A549 treated with Mapracorat at 1 μM for 4 hours (cell line): ENCODE results near the gene PDCD11. TPM values are rescaled to one million over a fixed set of nuclear protein-coding genes. Genes with fewer than 3 reads are reported as not detected.

Source experiments
- total RNA-seq: library from RNA; stranded (reverse); fragments of 200-300 nt; extraction: Qiagen RNA extraction; gene quantifications from 5 replicates; pipeline ENCODE4 v1.2.3, GENCODE V29; 2022

The PDCD11 gene, protein sequence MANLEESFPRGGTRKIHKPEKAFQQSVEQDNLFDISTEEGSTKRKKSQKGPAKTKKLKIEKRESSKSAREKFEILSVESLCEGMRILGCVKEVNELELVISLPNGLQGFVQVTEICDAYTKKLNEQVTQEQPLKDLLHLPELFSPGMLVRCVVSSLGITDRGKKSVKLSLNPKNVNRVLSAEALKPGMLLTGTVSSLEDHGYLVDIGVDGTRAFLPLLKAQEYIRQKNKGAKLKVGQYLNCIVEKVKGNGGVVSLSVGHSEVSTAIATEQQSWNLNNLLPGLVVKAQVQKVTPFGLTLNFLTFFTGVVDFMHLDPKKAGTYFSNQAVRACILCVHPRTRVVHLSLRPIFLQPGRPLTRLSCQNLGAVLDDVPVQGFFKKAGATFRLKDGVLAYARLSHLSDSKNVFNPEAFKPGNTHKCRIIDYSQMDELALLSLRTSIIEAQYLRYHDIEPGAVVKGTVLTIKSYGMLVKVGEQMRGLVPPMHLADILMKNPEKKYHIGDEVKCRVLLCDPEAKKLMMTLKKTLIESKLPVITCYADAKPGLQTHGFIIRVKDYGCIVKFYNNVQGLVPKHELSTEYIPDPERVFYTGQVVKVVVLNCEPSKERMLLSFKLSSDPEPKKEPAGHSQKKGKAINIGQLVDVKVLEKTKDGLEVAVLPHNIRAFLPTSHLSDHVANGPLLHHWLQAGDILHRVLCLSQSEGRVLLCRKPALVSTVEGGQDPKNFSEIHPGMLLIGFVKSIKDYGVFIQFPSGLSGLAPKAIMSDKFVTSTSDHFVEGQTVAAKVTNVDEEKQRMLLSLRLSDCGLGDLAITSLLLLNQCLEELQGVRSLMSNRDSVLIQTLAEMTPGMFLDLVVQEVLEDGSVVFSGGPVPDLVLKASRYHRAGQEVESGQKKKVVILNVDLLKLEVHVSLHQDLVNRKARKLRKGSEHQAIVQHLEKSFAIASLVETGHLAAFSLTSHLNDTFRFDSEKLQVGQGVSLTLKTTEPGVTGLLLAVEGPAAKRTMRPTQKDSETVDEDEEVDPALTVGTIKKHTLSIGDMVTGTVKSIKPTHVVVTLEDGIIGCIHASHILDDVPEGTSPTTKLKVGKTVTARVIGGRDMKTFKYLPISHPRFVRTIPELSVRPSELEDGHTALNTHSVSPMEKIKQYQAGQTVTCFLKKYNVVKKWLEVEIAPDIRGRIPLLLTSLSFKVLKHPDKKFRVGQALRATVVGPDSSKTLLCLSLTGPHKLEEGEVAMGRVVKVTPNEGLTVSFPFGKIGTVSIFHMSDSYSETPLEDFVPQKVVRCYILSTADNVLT (N-terminal part only)
- total RNA-seq, result 30.4 to 42.4 TPM (median 39.2 TPM) in 5 replicates

DNA sequence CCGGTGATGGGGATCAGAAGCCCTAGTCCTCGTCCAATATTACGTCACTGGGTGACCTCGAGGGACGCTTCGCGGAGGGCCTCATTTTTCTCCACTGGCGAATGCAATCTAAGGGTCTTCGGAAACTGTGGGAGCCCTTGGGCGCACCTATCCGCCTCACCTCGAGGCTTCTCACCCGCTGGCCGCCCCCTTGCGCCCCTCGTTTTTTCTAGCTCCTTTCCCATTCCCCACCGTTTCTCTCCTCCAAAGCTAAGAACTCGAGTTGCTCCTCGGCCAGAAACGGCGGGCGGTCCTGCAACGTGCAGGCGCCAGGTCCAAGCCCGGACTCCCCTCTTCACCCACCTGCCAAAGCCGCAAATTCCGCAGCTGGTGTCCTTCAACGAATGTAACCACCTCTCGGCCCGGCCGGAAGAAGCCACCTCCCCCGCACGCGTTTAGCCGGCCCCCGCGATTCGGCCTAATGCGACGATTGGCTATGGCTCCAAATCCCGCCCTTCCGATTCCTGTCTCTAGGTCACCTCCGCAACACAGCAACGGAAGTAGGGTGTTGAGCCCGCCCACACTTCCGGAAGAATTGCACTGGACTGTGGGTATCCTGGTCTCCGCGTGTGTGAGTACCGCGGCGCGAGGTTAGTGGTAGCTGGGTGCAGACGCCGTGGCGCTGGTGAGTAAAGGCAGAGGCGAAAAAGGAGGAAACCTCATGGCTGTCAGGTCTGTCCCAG lies at the start of gene PDCD11, which contains the start of gene ATP5MK:
TSS of gene PDCD11 (plus strand) at position 560 of the 722 bp plus-strand sequence. CDS start 1,801 bp downstream, outside the sequence.
TSS of gene ATP5MK (minus strand) at position 409 of the 722 bp plus-strand sequence. CDS start 4,018 bp downstream, outside the sequence.

DNA sequence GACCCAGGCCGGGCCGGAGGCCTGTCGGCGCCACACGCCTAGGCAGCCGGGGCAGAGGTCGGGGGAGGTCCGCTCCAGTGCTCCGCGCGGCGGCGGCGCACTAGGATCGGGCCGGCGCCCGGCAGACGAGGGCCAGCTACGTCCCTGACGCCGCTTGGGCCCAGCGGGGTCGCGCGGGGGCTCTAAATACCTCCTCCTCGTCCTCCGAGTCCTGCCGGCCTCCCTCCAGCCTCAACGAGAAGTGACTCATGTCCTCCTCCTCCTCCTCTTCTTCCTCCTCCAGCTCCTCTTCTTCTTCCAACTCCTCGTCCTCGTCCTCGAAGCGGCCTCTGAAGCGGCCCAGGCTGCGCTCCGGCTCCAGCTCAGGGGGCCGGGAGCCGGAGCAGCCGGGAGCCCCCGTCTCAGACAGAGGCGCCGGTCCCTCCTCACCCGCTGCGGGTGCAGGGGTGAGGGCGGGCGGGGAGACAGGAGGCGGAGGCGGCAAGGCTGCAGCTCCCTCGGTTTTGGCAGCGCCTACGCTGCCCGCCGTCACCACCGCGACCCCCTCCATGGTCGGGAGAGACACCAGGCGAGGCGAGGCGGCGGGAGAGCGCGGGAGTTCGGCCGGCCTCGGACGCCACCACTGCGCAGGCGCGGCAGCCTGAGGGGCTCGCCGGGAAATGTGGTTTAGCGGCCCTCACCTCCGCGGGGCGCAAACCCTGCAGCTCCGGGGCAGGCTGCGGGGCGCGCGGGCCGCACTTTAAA lies 45.7 kb upstream of the PDCD11 start, which contains the start of gene PCGF6:
TSS of gene PCGF6 (minus strand) at position 624 of the 744 bp plus-strand sequence. CDS start at position 550, 74 bp downstream.

DNA sequence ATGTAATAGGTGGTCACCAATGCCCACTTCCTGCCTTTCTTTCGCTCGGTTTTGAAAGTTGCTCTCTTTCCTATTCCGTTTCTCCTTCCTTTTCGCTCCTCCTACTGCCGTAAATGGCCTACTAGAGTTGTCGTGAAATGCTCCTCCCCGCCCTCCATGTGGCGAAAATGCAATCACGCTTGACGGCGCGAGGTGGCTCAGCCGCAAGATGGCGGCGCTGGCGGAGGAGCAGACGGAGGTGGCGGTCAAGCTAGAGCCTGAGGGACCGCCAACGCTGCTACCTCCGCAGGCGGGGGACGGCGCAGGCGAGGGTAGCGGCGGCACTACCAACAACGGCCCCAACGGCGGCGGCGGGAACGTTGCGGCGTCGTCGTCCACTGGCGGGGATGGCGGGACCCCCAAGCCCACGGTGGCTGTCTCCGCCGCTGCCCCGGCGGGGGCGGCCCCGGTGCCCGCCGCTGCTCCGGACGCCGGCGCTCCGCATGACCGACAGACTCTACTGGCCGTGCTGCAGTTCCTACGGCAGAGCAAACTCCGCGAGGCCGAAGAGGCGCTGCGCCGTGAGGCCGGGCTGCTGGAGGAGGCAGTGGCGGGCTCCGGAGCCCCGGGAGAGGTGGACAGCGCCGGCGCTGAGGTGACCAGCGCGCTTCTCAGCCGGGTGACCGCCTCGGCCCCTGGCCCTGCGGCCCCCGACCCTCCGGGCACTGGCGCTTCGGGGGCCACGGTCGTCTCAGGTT lies 28.5 kb upstream of the PDCD11 start, which contains the start of gene TAF5:
TSS of gene TAF5 (plus strand) at position 195 of the 737 bp plus-strand sequence. CDS start at position 209, 14 bp downstream.

DNA sequence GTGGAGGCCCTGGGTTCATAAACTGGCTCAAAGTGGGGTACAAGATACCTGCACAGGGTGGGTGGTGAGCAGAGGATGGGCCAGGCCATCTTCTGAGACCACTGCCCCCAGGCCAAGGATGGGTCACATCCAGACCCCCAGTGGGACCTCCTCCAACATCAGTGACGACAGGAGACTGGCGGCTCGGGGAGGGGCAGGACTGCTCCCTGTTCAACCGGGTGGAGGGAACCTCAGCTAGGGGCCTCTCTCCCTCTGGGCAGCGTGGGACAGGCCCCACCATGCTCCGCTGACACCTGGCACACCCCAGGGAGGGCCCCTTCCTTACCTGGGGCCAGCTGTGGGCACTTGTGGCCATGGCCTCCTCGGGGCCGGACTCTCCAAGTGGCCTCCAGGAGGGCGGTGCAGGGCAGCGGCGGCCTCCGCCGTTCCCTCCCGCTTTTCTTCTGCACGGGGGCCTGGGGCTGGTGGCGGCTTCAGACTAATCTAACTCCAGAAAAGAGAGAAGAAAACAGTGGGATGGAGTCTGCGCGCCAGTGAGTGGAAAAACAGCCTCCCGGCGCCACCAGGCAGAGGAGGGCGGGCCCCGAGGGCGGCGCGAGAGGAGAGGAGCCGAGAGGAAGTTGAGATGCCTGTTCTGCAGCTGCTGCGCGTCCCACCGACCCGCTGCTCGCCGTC lies 55.5 kb downstream of the PDCD11 start, which contains the start of gene CALHM2:
TSS of gene CALHM2 (minus strand) at position 540 of the 675 bp plus-strand sequence. CDS start 2,429 bp downstream, outside the sequence.

DNA sequence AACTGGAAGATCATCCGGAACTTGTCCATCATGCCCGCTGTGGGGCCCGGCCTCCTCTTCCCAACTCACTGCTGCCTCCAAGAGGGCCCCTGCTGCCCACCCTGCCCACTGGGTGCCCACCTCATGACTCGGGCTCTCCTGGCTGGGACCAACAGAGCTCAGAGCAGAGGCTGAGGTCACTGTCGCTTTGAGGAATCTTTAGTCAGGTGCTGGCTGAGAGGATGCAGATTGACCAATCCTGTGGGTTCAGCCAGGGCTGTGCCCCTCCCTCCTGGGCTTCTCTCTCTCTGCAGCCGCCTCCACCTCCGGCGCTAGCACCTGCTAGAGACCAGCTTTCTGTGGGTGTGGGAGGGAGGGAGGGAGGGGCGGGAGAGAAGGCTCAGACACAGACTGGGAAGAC lies 62.3 kb downstream of the PDCD11 start, which contains the start of gene CALHM1:
TSS of gene CALHM1 (minus strand) at position 181 of the 400 bp plus-strand sequence. CDS start at position 32, 149 bp downstream.

DNA sequence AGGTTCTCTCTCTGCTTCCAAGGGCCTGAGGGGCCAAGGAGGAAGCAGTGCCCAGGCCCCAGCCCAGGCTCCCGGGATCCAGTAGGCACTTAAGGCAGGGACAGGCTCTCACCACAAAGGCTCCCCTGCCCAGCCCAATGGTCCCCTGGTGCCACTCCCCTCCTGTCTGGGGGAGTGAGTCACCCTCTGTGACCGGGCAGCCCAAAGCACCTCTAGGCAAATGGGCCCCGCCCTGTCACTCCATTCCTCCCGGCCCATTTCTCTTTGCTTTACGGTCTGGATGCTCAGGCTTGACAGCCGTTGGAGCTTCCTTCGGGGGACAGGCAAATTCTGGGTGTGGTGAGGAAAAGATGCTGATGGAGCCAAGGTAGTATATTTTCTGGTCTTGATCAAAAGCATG lies 82.7 kb downstream of the PDCD11 start, which contains the start of gene CALHM3:
TSS of gene CALHM3 (minus strand) at position 106 of the 400 bp plus-strand sequence. CDS start 208 bp downstream, outside the sequence.

DNA sequence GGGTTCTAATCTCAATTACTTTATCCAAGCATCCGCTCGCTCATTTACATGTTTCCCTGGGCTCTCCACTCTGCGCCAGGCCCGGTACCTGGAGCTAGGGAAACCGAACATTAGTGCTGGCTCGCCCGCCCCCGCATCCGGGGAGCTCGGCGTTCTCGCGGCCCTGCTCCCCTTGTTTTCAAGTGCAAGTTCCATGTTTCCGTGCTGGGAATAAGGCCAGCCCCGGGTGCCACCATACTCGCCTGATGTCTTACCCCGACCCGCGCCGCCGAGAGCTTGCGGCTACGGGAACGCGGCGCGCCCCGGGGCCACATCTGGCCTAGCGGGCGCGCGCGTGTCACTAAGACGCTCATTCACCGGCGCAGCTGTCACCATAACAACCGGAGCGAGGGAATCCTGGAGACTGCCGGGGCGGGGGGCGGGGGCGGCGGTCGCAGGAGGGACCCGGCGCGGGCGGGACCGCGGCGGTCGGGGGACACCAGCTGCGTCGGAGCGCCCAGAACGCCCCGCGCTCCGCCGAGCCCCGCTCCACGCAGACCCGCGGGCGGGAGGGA lies 97.0 kb downstream of the PDCD11 start, which contains the start of gene NEURL1:
TSS of gene NEURL1 (plus strand) at position 344 of the 554 bp plus-strand sequence. CDS start 683 bp downstream, outside the sequence.

Other genes starting within 250 kb of the PDCD11 start
- gene NT5C2, start 203.4 kb upstream of the PDCD11 start, total RNA-seq, result 67.7 to 76.0 TPM (median 72.3 TPM) in 5 replicates
- 0.07 TPM in 1 of 5 replicates, not detected in the others for gene RPEL1, start 150.7 kb upstream of the PDCD11 start, total RNA-seq
- 18.3 to 27.6 TPM (median 21.0 TPM) in 5 replicates for gene INA, start 119.5 kb upstream of the PDCD11 start, total RNA-seq
- 11.2 to 11.9 TPM (median 11.5 TPM) in 5 replicates for gene PCGF6, start 45.5 kb upstream of the PDCD11 start, total RNA-seq
- 2.7 to 3.4 TPM (median 3.1 TPM) in 5 replicates for gene TAF5, start 28.6 kb upstream of the PDCD11 start, total RNA-seq
- gene ATP5MK, start 151 bp upstream of the PDCD11 start, total RNA-seq, result 477 to 606 TPM (median 519 TPM) in 5 replicates
- gene CALHM2, start 55.7 kb downstream of the PDCD11 start, total RNA-seq, result 3.1 to 6.6 TPM (median 4.9 TPM) in 5 replicates
- 0.04 TPM in 1 of 5 replicates, not detected in the others for gene CALHM1, start 62.3 kb downstream of the PDCD11 start, total RNA-seq
- gene CALHM3, start 82.6 kb downstream of the PDCD11 start, total RNA-seq, result 0.17 to 0.53 TPM (median 0.30 TPM) in 5 replicates
- gene NEURL1, start 97.1 kb downstream of the PDCD11 start, total RNA-seq, result 0.52 to 0.87 TPM (median 0.62 TPM) in 5 replicates